HL-60/S4 treated with phorbol 12-myristate 13-acetate at 8.2 ng/mL for 4 days and 3 days (cell line): Measurements from ENCODE around the gene MSH5.
"Not testable (repeated sequence)": the region's sequence is repeated elsewhere in the genome, so short reads cannot be mapped to it uniquely, and the experiment has no call there.

Source experiments
- in situ Hi-C: fragments of 300-500 bp; cut with MboI; formaldehyde crosslinking; loops from 2 replicates; pipeline ENCODE4 v1.15.0; 2022; ENCODE audit warnings: low sequenced_read_pairs

Gene MSH5

GRCh38 chr6:31795616-31796298, 56.0 kb downstream of the MSH5 start, which contains the start of gene VARS1:
TSS of gene VARS1 (minus strand) at chr6:31795752. CDS start at chr6:31795217, 535 bp downstream.
- in situ Hi-C loops = no loop called here

GRCh38 chr6:31796993-31797385, 57.2 kb downstream of the MSH5 start:
- in situ Hi-C loops = no loop called here

DNA sequence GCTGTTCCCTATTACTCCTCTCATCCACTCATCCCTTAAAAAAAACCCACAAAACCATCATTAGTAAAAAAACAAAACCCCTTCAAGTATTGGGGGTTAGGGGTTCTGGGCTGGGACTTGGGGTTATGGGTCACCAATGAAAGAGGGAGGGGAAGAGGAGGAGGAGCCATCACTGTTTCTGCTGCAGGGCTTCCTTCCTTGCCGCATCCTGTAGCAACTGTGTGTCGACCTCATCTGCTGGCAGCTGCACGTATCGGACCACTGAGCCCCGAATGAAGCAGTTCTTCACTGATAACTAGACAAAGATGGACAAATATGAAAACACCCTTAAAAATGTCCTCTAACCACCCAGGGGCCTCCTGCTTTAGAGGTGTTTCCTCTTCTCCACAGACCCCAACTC, 57.8 kb downstream of the MSH5 start:
- in situ Hi-C loops = no loop called here

- in situ Hi-C loops = no loop called here
Measured at GRCh38 chr6:31799781-31800180, 60.0 kb downstream of the MSH5 start.

GRCh38 chr6:31801031-31801927, 61.5 kb downstream of the MSH5 start:
- in situ Hi-C loops = not testable (repeated sequence)

DNA sequence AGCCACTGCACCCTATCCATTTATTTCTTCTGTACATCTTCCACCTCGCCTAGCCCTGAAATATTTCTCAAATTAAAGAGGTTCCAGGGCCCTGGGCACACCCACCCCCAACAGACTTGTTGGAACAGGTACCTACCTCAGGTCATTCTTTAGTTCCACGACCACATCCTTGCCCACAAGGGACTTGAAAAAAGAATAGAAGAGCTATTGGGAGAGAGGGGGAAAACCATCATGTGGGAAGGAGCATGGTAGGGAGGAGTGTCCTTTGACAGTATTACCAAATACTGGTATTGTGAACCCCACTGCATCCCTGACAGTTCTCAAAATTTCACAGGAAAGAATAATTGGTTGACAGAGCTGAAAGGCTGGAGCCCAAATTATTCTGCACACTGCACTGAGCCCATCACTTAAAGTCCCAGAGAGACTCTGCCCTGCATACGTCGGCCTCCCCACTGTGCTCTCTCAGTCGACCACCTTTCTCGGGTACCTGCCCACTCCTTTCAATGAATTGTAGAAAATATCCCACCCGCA, 66.2 kb downstream of the MSH5 start:
- in situ Hi-C loops = no loop called here

DNA sequence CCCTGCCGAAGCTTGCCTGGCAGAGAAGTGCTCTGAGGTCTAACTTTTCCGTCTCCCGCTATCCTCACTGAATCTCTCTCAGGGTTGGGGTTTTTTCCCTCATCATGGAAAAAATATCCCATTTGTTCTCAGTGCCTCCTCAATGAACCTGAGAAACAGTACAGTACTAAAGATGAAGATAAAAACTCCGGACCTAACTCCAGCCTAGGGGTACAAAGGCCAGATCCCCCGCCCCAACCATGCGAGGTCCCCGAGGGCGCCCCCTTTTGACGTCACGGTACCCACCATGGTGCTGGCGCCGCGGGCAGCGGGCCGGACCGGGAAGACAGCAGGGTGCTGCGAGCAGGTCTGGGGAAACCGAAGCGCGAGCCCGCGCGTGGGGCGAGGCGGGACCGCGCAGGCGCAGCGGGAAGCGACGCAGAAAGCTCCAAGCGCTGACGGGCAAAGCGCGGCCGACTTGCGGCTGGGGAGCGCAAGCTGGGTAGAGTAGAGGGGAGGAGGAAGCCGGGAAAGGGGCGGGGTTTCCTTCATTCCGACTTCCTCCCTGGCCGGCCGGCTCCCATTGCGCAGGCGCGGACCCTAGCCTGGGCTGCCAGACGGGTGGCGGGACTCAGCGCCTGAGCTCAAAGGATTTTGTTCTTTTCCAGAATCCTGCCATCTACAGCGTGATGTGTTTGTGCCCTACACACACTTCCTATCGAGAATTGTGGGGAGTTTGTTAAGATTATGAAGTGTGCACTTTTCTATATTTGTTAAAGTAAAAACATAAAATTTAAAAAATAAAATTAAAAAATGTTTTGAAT, 66.9 kb downstream of the MSH5 start, which contains the start of gene LSM2:
LSM2 (minus strand) TSS at position 497 of the 803 bp plus-strand sequence; CDS start at position 288, 209 bp downstream.
- in situ Hi-C loops = no loop called here

DNA sequence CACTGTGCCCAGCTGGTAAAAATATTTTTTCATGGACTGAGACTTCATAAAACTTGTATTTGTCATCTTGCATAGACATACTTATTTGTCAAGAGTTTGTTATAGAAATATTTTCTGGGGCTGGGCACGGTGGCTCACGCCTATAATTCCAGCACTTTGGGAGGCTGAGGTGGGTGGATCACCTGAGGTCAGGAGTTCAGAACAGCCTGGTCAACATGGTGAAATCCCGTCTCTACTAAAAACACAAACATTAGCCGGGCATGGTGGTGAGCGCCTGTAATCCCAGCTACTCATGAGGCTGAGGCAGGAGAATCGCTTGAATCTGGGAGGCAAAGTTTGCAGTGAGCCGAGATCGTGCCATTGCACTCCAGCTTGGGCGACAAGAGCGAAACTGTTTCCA, 68.8 kb downstream of the MSH5 start:
- in situ Hi-C loops = not testable (repeated sequence)

DNA sequence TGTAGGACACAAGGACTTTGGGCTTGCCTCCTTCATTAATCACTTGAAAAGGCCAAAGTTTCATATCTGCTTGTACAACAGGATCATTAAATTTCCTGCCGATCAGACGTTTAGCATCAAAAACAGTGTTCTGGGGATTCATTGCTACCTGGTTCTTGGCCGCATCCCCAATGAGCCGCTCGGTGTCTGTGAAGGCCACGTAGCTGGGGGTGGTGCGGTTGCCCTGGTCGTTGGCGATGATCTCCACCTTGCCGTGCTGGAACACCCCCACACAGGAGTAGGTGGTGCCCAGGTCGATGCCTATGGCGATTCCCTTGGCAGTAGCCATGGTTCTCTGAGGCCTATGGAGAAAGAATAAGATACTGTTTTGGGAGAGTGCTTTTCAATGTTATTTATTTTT, 71.8 kb downstream of the MSH5 start:
- in situ Hi-C loops = no loop called here
